ENCODE data around the gene NR2C1.

The NR2C1 gene

GRCh38 chr12:95107362-95107761 is 33.9 kb upstream of the NR2C1 start:
- TF ChIP-seq, protein P1, sequence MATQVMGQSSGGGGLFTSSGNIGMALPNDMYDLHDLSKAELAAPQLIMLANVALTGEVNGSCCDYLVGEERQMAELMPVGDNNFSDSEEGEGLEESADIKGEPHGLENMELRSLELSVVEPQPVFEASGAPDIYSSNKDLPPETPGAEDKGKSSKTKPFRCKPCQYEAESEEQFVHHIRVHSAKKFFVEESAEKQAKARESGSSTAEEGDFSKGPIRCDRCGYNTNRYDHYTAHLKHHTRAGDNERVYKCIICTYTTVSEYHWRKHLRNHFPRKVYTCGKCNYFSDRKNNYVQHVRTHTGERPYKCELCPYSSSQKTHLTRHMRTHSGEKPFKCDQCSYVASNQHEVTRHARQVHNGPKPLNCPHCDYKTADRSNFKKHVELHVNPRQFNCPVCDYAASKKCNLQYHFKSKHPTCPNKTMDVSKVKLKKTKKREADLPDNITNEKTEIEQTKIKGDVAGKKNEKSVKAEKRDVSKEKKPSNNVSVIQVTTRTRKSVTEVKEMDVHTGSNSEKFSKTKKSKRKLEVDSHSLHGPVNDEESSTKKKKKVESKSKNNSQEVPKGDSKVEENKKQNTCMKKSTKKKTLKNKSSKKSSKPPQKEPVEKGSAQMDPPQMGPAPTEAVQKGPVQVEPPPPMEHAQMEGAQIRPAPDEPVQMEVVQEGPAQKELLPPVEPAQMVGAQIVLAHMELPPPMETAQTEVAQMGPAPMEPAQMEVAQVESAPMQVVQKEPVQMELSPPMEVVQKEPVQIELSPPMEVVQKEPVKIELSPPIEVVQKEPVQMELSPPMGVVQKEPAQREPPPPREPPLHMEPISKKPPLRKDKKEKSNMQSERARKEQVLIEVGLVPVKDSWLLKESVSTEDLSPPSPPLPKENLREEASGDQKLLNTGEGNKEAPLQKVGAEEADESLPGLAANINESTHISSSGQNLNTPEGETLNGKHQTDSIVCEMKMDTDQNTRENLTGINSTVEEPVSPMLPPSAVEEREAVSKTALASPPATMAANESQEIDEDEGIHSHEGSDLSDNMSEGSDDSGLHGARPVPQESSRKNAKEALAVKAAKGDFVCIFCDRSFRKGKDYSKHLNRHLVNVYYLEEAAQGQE (IDR thresholded peaks at IDR 0.05; ENCODE audit: insufficient read depth in 1 of 2, low read depth in 2 of 2, low read length in 2 of 2), result no peak
- TF ChIP-seq TAF1 (IDR thresholded peaks at IDR 0.05; ENCODE audit: borderline replicate concordance, insufficient read depth, low read length) (no peak), FOXP2 (optimal IDR thresholded peaks at IDR 0.05; ENCODE audit: borderline replicate concordance, extremely low read depth, extremely low read length, insufficient read depth) (no peak), SIN3A (IDR thresholded peaks at IDR 0.05; ENCODE audit: borderline replicate concordance, insufficient read depth, low read length) (no peak), POLR2AphosphoS5 (IDR thresholded peaks at IDR 0.05; ENCODE audit: low read depth, low read length) (no peak)

GRCh38 chr12:95105540-95105939 is 32.1 kb upstream of the NR2C1 start:
- TF ChIP-seq TAF1 (IDR thresholded peaks at IDR 0.05; ENCODE audit: borderline replicate concordance, insufficient read depth, low read length), result no peak
- TF ChIP-seq, protein P1 (IDR thresholded peaks at IDR 0.05; ENCODE audit: insufficient read depth in 1 of 2, low read depth in 2 of 2, low read length in 2 of 2), result no peak
- TF ChIP-seq SIN3A (IDR thresholded peaks at IDR 0.05; ENCODE audit: borderline replicate concordance, insufficient read depth, low read length), result no peak
- no peak for TF ChIP-seq FOXP2 (optimal IDR thresholded peaks at IDR 0.05; ENCODE audit: borderline replicate concordance, extremely low read depth, extremely low read length, insufficient read depth)
- no peak for TF ChIP-seq POLR2AphosphoS5 (IDR thresholded peaks at IDR 0.05; ENCODE audit: low read depth, low read length)

- TF ChIP-seq SIN3A (IDR thresholded peaks at IDR 0.05; ENCODE audit: borderline replicate concordance, insufficient read depth, low read length) (no peak), FOXP2 (optimal IDR thresholded peaks at IDR 0.05; ENCODE audit: borderline replicate concordance, extremely low read depth, extremely low read length, insufficient read depth) (no peak), POLR2AphosphoS5 (IDR thresholded peaks at IDR 0.05; ENCODE audit: low read depth, low read length) (no peak), TAF1 (IDR thresholded peaks at IDR 0.05; ENCODE audit: borderline replicate concordance, insufficient read depth, low read length) (no peak)
- TF ChIP-seq, protein P1 (IDR thresholded peaks at IDR 0.05; ENCODE audit: insufficient read depth in 1 of 2, low read depth in 2 of 2, low read length in 2 of 2), result no peak
These were observed 31.6 kb upstream of the NR2C1 start for GRCh38 chr12:95104919-95105452.

GRCh38 chr12:95102916-95103671 is 29.7 kb upstream of the NR2C1 start:
- TF ChIP-seq TAF1 (IDR thresholded peaks at IDR 0.05; ENCODE audit: borderline replicate concordance, insufficient read depth, low read length) (no peak), FOXP2 (optimal IDR thresholded peaks at IDR 0.05; ENCODE audit: borderline replicate concordance, extremely low read depth, extremely low read length, insufficient read depth) (no peak), SIN3A (IDR thresholded peaks at IDR 0.05; ENCODE audit: borderline replicate concordance, insufficient read depth, low read length) (no peak), POLR2AphosphoS5 (IDR thresholded peaks at IDR 0.05; ENCODE audit: low read depth, low read length) (no peak)
- TF ChIP-seq, protein P1 (IDR thresholded peaks at IDR 0.05; ENCODE audit: insufficient read depth in 1 of 2, low read depth in 2 of 2, low read length in 2 of 2), result no peak

All from PFSK-1 (cell line).